ENCODE results near the gene PCDH9. TPM values are rescaled to one million over a fixed set of nuclear protein-coding genes. Genes with fewer than 3 reads are reported as not detected.

Gene PCDH9
- total RNA-seq, 6 experiments from 2014 or later, result 1.6 to 3.9 (median 3.1) TPM

GRCh38 chr13:66933994-66934393 is 296.1 kb downstream of the PCDH9 start:
- no peak overlapping the region for H3K4me3 ChIP-seq
- intact Hi-C loops (cut with DNase I), result no loop called here
- no peak for ATAC-seq
- H3K27me3 ChIP-seq, result no peaks in the 10 kb centered on the region
- no peak overlapping the region for H3K27ac ChIP-seq
- DNase-seq, result no peak
- no peaks in the 10 kb centered on the region for H3K4me1 ChIP-seq
- 93% methylated on average over 6 of the region's 7 CpGs for WGBS (ENCODE audit: insufficient coverage, low coverage, low lambda C conversion rate, missing lambda C conversion rate)
- H3K36me3 ChIP-seq, result no peaks in the 10 kb centered on the region
- H3K9me3 ChIP-seq, result no peaks in the 10 kb centered on the region
- TF ChIP-seq CTCF (IDR thresholded peaks at IDR 0.05) (no peak), POLR2A (IDR thresholded peaks at IDR 0.05) (no peak)

GRCh38 chr13:66933527-66933926 is 296.6 kb downstream of the PCDH9 start:
- ATAC-seq (no peak), DNase-seq (no peak)
- intact Hi-C loops (cut with DNase I), result no loop called here
- no peak overlapping the region for H3K4me3 ChIP-seq
- 71% methylated on average over 3 of the region's 3 CpGs for WGBS (ENCODE audit: insufficient coverage, low coverage, low lambda C conversion rate, missing lambda C conversion rate)
- H3K9me3 ChIP-seq, result no peaks in the 10 kb centered on the region
- no peaks in the 10 kb centered on the region for H3K27me3 ChIP-seq
- H3K27ac ChIP-seq, result no peak overlapping the region
- H3K4me1 ChIP-seq, result no peaks in the 10 kb centered on the region
- H3K36me3 ChIP-seq, result no peaks in the 10 kb centered on the region
- TF ChIP-seq POLR2A (IDR thresholded peaks at IDR 0.05), result no peak
- no peak for TF ChIP-seq CTCF (IDR thresholded peaks at IDR 0.05)

- Histone ChIP-seq H3K36me3 (no peaks in the 10 kb centered on the region), H3K27me3 (no peaks in the 10 kb centered on the region), H3K9me3 (no peaks in the 10 kb centered on the region), H3K27ac (no peak overlapping the region), H3K4me1 (no peaks in the 10 kb centered on the region), H3K4me3 (no peak overlapping the region)
- DNase-seq (no peak), ATAC-seq (no peak)
- TF ChIP-seq CTCF (IDR thresholded peaks at IDR 0.05) (no peak), POLR2A (IDR thresholded peaks at IDR 0.05) (no peak)
- intact Hi-C loops (cut with DNase I), result no loop called here
Observed at GRCh38 chr13:66927562-66927961, 302.6 kb downstream of the PCDH9 start.

GRCh38 chr13:66926851-66927524 is 303.1 kb downstream of the PCDH9 start:
- WGBS (ENCODE audit: insufficient coverage, low coverage, low lambda C conversion rate, missing lambda C conversion rate), result 78% methylated on average over 6 of the region's 6 CpGs
- intact Hi-C loops (cut with DNase I), result no loop called here
- H3K4me1 ChIP-seq, result no peaks in the 10 kb centered on the region
- no peak for ATAC-seq
- H3K36me3 ChIP-seq, result no peaks in the 10 kb centered on the region
- no peak overlapping the region for H3K27ac ChIP-seq
- TF ChIP-seq CTCF (IDR thresholded peaks at IDR 0.05) (no peak), POLR2A (IDR thresholded peaks at IDR 0.05) (no peak)
- no peaks in the 10 kb centered on the region for H3K9me3 ChIP-seq
- DNase-seq, result no peak
- H3K27me3 ChIP-seq, result no peaks in the 10 kb centered on the region
- H3K4me3 ChIP-seq, result no peak overlapping the region

Measured in right lobe of liver (tissue), 6 donors.